GM12878 (cell line): ENCODE data around the gene DIAPH1. TPM values are rescaled to one million over a fixed set of nuclear protein-coding genes. Genes with fewer than 3 reads are reported as not detected.
A peak's percentile ranks its signal among the peaks of the same experiment; 100 is the strongest.

Experiments used
- CHD1 ChIP-seq: IDR thresholded peaks from 2 replicates; pipeline ENCODE4 v1.6.1; 2012; ENCODE audit warnings: low read depth, low read length, improper control_type of control experiment
- CREB1 ChIP-seq: IDR thresholded peaks from 2 replicates; pipeline ENCODE4 v1.6.1; 2012; ENCODE audit warnings: low read depth, mild to moderate bottlenecking, inconsistent platforms
- CTCF ChIP-seq, 3 experiments: IDR thresholded peaks in 2 of 3; conservative IDR thresholded peaks in 1 of 3; 2 replicates each; pipeline ENCODE4 v1.5.1; 2011; ENCODE audit warnings: low read depth in 3 of 3, low read length in 3 of 3, mild to moderate bottlenecking in 3 of 3, control low read depth in 2 of 3, moderate library complexity in 2 of 3, inconsistent platforms in 1 of 3, mixed read lengths in 1 of 3; ENCODE audit not compliant: control insufficient read depth in 2 of 3, insufficient read depth in 1 of 3; ENCODE audit errors: extremely low read depth in 1 of 3
- EGR1 ChIP-seq, 2 experiments: IDR thresholded peaks; 1 replicate in 1 of 2; 2 replicates in 1 of 2; pipeline ENCODE4 v1.6.1; 2011 to 2012; ENCODE audit warnings: low read depth in 2 of 2, low read length in 2 of 2, borderline replicate concordance in 1 of 2, mild to moderate bottlenecking in 1 of 2, moderate library complexity in 1 of 2
- ETV6 ChIP-seq, 2 experiments: fragments of 450-650 bp in 1 of 2; IDR thresholded peaks in 1 of 2; conservative IDR thresholded peaks in 1 of 2; 2 replicates each; pipeline ENCODE4 v1.6.1; 2014; ENCODE audit warnings: antibody characterized with exemption in 1 of 2, borderline replicate concordance in 1 of 2, low read depth in 1 of 2, mild to moderate bottlenecking in 1 of 2, moderate library complexity in 1 of 2
- FOS ChIP-seq: IDR thresholded peaks from 3 replicates; pipeline ENCODE4 v1.6.1; 2011; ENCODE audit warnings: borderline replicate concordance; ENCODE audit not compliant: insufficient read length; ENCODE audit errors: extremely low read depth
- FOXM1 ChIP-seq: IDR thresholded peaks from 2 replicates; pipeline ENCODE4 v1.6.1; 2012; ENCODE audit warnings: low read depth, mild to moderate bottlenecking, inconsistent platforms, low read length, moderate library complexity
- KAT2A ChIP-seq: conservative IDR thresholded peaks from 2 replicates; pipeline ENCODE4 v1.6.1; 2011; ENCODE audit warnings: low read depth, low read length; ENCODE audit not compliant: control insufficient read depth
- KDM1A ChIP-seq: fragments of 200-600 bp; sonication (generic); IDR thresholded peaks from 2 replicates; pipeline ENCODE4 v1.6.1; 2016; ENCODE audit warnings: borderline replicate concordance
- SIX5 ChIP-seq: IDR thresholded peaks from 2 replicates; pipeline ENCODE4 v1.6.1; 2011; ENCODE audit warnings: mild to moderate bottlenecking, low read depth, low read length, moderate library complexity; ENCODE audit not compliant: severe bottlenecking
- SMARCA5 ChIP-seq: fragments of 450-650 bp; IDR thresholded peaks from 2 replicates; pipeline ENCODE4 v1.6.1; 2017; ENCODE audit warnings: mild to moderate bottlenecking
- SREBF1 ChIP-seq: IDR thresholded peaks from 2 replicates; pipeline ENCODE4 v1.6.1; 2012; ENCODE audit warnings: mild to moderate bottlenecking, low read length
- TBL1XR1 ChIP-seq: IDR thresholded peaks from 2 replicates; pipeline ENCODE4 v1.6.1; 2012; ENCODE audit warnings: low read depth, low read length, improper control_type of control experiment
- YY1 ChIP-seq: IDR thresholded peaks from 2 replicates; pipeline ENCODE4 v1.6.1; 2011; ENCODE audit warnings: low read depth, mild to moderate bottlenecking, low read length
- ZNF622 ChIP-seq: fragments of 450-650 bp; IDR thresholded peaks from 2 replicates; pipeline ENCODE4 v1.6.1; 2017; ENCODE audit warnings: mild to moderate bottlenecking, inconsistent platforms
- polyA plus RNA-seq, 11 experiments: library from polyadenylated mRNA; depleted of rRNA in 4 of 11; unstranded in 6 of 11; stranded (reverse) in 5 of 11; fragments of >200 nt; fragmentation: Nextera tagmentation in 4 of 11; fragmentation: Illumina TruSeq in 1 of 11; extraction: Ambion mirVana in 4 of 11; extraction: Trizol in 1 of 11; gene quantifications; 1 replicate in 1 of 11; 2 replicates in 10 of 11; pipeline versions ENCODE4 v1.2.1 to v1.2.3, GENCODE V29; 2011 to 2016; ENCODE audit warnings: inconsistent platforms in 2 of 11, missing spikeins in 2 of 11, low read depth in 1 of 11
- total RNA-seq, 4 experiments: library from RNA; depleted of rRNA in 3 of 4; stranded (reverse); fragments of >200 nt in 3 of 4; fragmentation: Illumina TruSeq in 1 of 4; extraction: Trizol in 1 of 4; gene quantifications; 2 replicates each; pipeline versions ENCODE4 v1.2.1 to v1.2.3, GENCODE V29; 2013 to 2021
- TF ChIP-seq, protein P1 (sequence below): IDR thresholded peaks from 2 replicates; pipeline ENCODE4 v1.6.1; 2011; ENCODE audit warnings: borderline replicate concordance, low read depth, mild to moderate bottlenecking, moderate library complexity, mixed read lengths, low read length; ENCODE audit not compliant: insufficient read depth; ENCODE audit errors: extremely low read length
- TF ChIP-seq, protein P2 (sequence below): fragments of 450-650 bp; IDR thresholded peaks from 2 replicates; pipeline ENCODE4 v1.6.1; 2017; ENCODE audit warnings: borderline replicate concordance
- TF ChIP-seq, protein P3 (sequence below): fragments of 450-650 bp; IDR thresholded peaks from 2 replicates; pipeline ENCODE4 v1.6.1; 2017; ENCODE audit warnings: mild to moderate bottlenecking, moderate library complexity
- TF ChIP-seq, protein P4 (sequence below): fragments of 450-650 bp; IDR thresholded peaks from 2 replicates; pipeline ENCODE4 v1.6.1; 2018; ENCODE audit warnings: borderline replicate concordance, mild to moderate bottlenecking; ENCODE audit not compliant: partially characterized antibody

Gene DIAPH1
- total and polyA plus RNA-seq, 10 of the 15 experiments (the other 5 are each of a cell fraction or from before 2014, with no cell fraction given): 37.8 to 168 (median 59.0) TPM

DNA sequence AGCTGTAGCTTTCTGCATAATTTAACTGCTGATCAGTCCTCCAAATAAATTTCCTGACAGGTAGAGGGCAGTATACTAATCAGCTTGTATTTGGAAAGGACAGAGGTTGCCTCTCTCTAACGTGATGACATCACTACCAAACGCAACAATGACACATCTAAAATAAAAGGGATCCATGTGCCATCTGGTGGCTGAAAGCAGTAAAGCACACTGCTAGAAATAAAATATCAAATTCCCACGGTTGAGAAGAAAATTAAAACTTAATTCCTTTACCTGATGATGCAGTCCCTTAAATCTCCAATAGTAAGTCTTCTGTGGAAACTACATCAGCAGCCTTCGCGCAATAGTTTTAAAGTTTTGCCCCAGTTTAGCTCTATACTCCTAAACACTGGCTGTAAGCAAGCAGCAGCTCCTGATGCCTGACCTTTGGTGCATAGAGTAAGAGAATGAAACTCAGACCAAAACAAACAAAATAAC, 54.5 kb downstream of the DIAPH1 start (continued):
- no peak for TF ChIP-seq ETV6 (conservative IDR thresholded peaks at IDR 0.05 in 1 of 2, IDR thresholded peaks at IDR 0.05 in 1 of 2; ENCODE audit: borderline replicate concordance in 1 of 2, low read depth in 1 of 2)
- TF ChIP-seq, protein P1, sequence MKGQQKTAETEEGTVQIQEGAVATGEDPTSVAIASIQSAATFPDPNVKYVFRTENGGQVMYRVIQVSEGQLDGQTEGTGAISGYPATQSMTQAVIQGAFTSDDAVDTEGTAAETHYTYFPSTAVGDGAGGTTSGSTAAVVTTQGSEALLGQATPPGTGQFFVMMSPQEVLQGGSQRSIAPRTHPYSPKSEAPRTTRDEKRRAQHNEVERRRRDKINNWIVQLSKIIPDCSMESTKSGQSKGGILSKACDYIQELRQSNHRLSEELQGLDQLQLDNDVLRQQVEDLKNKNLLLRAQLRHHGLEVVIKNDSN: no peak
- TF ChIP-seq FOXM1: peak; percentile 59; the same call in 1 of the 2 replicates
- TF ChIP-seq TBL1XR1: no peak
- peak; percentile 98 for TF ChIP-seq CREB1
- no peak for TF ChIP-seq SREBF1
- TF ChIP-seq, protein P2, sequence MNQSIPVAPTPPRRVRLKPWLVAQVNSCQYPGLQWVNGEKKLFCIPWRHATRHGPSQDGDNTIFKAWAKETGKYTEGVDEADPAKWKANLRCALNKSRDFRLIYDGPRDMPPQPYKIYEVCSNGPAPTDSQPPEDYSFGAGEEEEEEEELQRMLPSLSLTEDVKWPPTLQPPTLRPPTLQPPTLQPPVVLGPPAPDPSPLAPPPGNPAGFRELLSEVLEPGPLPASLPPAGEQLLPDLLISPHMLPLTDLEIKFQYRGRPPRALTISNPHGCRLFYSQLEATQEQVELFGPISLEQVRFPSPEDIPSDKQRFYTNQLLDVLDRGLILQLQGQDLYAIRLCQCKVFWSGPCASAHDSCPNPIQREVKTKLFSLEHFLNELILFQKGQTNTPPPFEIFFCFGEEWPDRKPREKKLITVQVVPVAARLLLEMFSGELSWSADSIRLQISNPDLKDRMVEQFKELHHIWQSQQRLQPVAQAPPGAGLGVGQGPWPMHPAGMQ: no peak
- TF ChIP-seq YY1: peak; percentile 27; the same call in 1 of the 2 replicates
- no peak for TF ChIP-seq FOS
- TF ChIP-seq, protein P3, sequence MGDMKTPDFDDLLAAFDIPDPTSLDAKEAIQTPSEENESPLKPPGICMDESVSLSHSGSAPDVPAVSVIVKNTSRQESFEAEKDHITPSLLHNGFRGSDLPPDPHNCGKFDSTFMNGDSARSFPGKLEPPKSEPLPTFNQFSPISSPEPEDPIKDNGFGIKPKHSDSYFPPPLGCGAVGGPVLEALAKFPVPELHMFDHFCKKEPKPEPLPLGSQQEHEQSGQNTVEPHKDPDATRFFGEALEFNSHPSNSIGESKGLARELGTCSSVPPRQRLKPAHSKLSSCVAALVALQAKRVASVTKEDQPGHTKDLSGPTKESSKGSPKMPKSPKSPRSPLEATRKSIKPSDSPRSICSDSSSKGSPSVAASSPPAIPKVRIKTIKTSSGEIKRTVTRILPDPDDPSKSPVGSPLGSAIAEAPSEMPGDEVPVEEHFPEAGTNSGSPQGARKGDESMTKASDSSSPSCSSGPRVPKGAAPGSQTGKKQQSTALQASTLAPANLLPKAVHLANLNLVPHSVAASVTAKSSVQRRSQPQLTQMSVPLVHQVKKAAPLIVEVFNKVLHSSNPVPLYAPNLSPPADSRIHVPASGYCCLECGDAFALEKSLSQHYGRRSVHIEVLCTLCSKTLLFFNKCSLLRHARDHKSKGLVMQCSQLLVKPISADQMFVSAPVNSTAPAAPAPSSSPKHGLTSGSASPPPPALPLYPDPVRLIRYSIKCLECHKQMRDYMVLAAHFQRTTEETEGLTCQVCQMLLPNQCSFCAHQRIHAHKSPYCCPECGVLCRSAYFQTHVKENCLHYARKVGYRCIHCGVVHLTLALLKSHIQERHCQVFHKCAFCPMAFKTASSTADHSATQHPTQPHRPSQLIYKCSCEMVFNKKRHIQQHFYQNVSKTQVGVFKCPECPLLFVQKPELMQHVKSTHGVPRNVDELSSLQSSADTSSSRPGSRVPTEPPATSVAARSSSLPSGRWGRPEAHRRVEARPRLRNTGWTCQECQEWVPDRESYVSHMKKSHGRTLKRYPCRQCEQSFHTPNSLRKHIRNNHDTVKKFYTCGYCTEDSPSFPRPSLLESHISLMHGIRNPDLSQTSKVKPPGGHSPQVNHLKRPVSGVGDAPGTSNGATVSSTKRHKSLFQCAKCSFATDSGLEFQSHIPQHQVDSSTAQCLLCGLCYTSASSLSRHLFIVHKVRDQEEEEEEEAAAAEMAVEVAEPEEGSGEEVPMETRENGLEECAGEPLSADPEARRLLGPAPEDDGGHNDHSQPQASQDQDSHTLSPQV: peak; percentile 82
- peak; percentile 92 for TF ChIP-seq SMARCA5
- TF ChIP-seq CTCF (IDR thresholded peaks at IDR 0.05 in 2 of 3, conservative IDR thresholded peaks at IDR 0.05 in 1 of 3; ENCODE audit: control insufficient read depth in 2 of 3, extremely low read depth in 1 of 3, insufficient read depth in 1 of 3, low read depth in 3 of 3, low read length in 3 of 3): peak; percentile 64 to 97 (median 93)
- TF ChIP-seq, protein P4, sequence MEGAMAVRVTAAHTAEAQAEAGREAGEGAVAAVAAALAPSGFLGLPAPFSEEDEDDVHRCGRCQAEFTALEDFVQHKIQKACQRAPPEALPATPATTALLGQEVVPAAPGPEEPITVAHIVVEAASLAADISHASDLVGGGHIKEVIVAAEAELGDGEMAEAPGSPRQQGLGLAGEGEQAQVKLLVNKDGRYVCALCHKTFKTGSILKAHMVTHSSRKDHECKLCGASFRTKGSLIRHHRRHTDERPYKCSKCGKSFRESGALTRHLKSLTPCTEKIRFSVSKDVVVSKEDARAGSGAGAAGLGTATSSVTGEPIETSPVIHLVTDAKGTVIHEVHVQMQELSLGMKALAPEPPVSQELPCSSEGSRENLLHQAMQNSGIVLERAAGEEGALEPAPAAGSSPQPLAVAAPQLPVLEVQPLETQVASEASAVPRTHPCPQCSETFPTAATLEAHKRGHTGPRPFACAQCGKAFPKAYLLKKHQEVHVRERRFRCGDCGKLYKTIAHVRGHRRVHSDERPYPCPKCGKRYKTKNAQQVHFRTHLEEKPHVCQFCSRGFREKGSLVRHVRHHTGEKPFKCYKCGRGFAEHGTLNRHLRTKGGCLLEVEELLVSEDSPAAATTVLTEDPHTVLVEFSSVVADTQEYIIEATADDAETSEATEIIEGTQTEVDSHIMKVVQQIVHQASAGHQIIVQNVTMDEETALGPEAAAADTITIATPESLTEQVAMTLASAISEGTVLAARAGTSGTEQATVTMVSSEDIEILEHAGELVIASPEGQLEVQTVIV: no peak
- TF ChIP-seq CHD1: no peak
- TF ChIP-seq EGR1 (IDR thresholded peaks at IDR 0.05; ENCODE audit: borderline replicate concordance in 1 of 2, low read depth in 2 of 2, low read length in 2 of 2): peak in 1 of 2 experiments; percentile 30; a peak in 1 of 3 replicates
- no peak for TF ChIP-seq KAT2A
- no peak for TF ChIP-seq KDM1A
- TF ChIP-seq ZNF622: no peak
- peak; percentile 43 for TF ChIP-seq SIX5
